Inflammatory macrophage treated with lipopolysaccharide for 1 hour (primary cell): ENCODE measurements around the gene CTPS2.

Source experiments
- DNase-seq, 2 donors: peaks; one replicate each; pipeline ENCODE4 v3.0.0-alpha.2; 2020 to 2022

Gene CTPS2

GRCh38 chrX:16711893-16712547 is 449 bp downstream of the CTPS2 start:
- DNase-seq = peak in 1 of 2 donors; percentile 1

- DNase-seq = no peak
Observed at GRCh38 chrX:16711219-16711811, 1.2 kb downstream of the CTPS2 start.

GRCh38 chrX:16708016-16708415 is 4.5 kb downstream of the CTPS2 start:
- DNase-seq = no peak

GRCh38 chrX:16705370-16705769 is 7.1 kb downstream of the CTPS2 start:
- no peak for DNase-seq

GRCh38 chrX:16702700-16703599 is 9.5 kb downstream of the CTPS2 start:
- no peak for DNase-seq

GRCh38 chrX:16700734-16701133 is 11.7 kb downstream of the CTPS2 start:
- no peak for DNase-seq

- DNase-seq = no peak
Observed at GRCh38 chrX:16699389-16699788, 13.1 kb downstream of the CTPS2 start.

GRCh38 chrX:16696956-16697355 is 15.5 kb downstream of the CTPS2 start:
- no peak for DNase-seq

- peak; percentile 16 to 69 for DNase-seq
Observed at GRCh38 chrX:16695079-16695676, 17.3 kb downstream of the CTPS2 start.

GRCh38 chrX:16687514-16687913 is 25.0 kb downstream of the CTPS2 start:
- no peak for DNase-seq

- DNase-seq = no peak
Observed at GRCh38 chrX:16683007-16683664, 29.3 kb downstream of the CTPS2 start.

- no peak for DNase-seq
Observed at GRCh38 chrX:16678689-16679088, 33.8 kb downstream of the CTPS2 start.

- DNase-seq = peak; percentile 3 to 21
Observed at GRCh38 chrX:16671005-16671404, 41.5 kb downstream of the CTPS2 start.

GRCh38 chrX:16666541-16666940 is 45.9 kb downstream of the CTPS2 start:
- DNase-seq = no peak

- no peak for DNase-seq
Observed at GRCh38 chrX:16665089-16665488, 47.4 kb downstream of the CTPS2 start.

- DNase-seq = no peak
Observed at GRCh38 chrX:16664626-16665025, 47.8 kb downstream of the CTPS2 start.

GRCh38 chrX:16664074-16664473 is 48.4 kb downstream of the CTPS2 start:
- DNase-seq = no peak

GRCh38 chrX:16662402-16662801 is 50.1 kb downstream of the CTPS2 start:
- DNase-seq = no peak

- DNase-seq = no peak
Observed at GRCh38 chrX:16661495-16661894, 51.0 kb downstream of the CTPS2 start.

GRCh38 chrX:16659321-16659720 is 53.1 kb downstream of the CTPS2 start:
- no peak for DNase-seq

- no peak for DNase-seq
Observed at GRCh38 chrX:16658284-16658683, 54.2 kb downstream of the CTPS2 start.

GRCh38 chrX:16654093-16654492 is 58.4 kb downstream of the CTPS2 start:
- DNase-seq = no peak

GRCh38 chrX:16653424-16653823 is 59.0 kb downstream of the CTPS2 start:
- DNase-seq = no peak
